ENCODE data around the gene KMT2C.

GRCh38 chr7:152340161-152340560, 95.6 kb downstream of the KMT2C start:
- TF ChIP-seq EZH2phosphoT487 (IDR thresholded peaks at IDR 0.05; ENCODE audit: low read depth) (no peak), CTCF (IDR thresholded peaks at IDR 0.05; ENCODE audit: low read depth, low read length) (no peak)

Measured in OCI-LY3 (cell line).